ENCODE results near the gene CRELD1. TPM values are rescaled to one million over a fixed set of nuclear protein-coding genes. Genes with fewer than 3 reads are reported as not detected.

The CRELD1 gene
- total and polyA plus RNA-seq, 9 of the 15 experiments (the other 6 are each of a cell fraction or from before 2014, with no cell fraction given): 3.3 to 25.8 (median 16.5) TPM

DNA sequence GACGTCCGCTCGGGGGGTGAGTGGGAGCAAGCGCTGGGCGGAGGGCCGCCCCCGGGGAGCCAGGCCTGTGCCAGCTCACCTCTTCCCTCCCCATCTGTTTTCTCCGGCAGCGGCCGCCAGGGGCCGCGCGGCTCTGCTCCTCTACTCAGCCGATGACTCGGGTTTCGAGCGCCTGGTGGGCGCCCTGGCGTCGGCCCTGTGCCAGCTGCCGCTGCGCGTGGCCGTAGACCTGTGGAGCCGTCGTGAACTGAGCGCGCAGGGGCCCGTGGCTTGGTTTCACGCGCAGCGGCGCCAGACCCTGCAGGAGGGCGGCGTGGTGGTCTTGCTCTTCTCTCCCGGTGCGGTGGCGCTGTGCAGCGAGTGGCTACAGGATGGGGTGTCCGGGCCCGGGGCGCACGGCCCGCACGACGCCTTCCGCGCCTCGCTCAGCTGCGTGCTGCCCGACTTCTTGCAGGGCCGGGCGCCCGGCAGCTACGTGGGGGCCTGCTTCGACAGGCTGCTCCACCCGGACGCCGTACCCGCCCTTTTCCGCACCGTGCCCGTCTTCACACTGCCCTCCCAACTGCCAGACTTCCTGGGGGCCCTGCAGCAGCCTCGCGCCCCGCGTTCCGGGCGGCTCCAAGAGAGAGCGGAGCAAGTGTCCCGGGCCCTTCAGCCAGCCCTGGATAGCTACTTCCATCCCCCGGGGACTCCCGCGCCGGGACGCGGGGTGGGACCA is 632 bp upstream of the CRELD1 start (continued):
- TF ChIP-seq, protein P1, sequence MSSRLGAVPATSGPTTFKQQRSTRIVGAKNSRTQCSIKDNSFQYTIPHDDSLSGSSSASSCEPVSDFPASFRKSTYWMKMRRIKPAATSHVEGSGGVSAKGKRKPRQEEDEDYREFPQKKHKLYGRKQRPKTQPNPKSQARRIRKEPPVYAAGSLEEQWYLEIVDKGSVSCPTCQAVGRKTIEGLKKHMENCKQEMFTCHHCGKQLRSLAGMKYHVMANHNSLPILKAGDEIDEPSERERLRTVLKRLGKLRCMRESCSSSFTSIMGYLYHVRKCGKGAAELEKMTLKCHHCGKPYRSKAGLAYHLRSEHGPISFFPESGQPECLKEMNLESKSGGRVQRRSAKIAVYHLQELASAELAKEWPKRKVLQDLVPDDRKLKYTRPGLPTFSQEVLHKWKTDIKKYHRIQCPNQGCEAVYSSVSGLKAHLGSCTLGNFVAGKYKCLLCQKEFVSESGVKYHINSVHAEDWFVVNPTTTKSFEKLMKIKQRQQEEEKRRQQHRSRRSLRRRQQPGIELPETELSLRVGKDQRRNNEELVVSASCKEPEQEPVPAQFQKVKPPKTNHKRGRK (tag; IDR thresholded peaks at IDR 0.05): no peak
- TF ChIP-seq PHF8 (IDR thresholded peaks at IDR 0.05; ENCODE audit: borderline replicate concordance, low read length) (peak; percentile 55; the same call in 1 of the 2 replicates), MCM2 (IDR thresholded peaks at IDR 0.05; ENCODE audit: low read depth) (no peak), ZNF23 (CRISPR knock-in tag; IDR thresholded peaks at IDR 0.05) (no peak), ATF7 (IDR thresholded peaks at IDR 0.05) (peak; percentile 37), FOXP1 (CRISPR knock-in tag; IDR thresholded peaks at IDR 0.05) (peak; percentile 65; the same call in 1 of the 2 replicates), TEAD1 (CRISPR knock-in tag; IDR thresholded peaks at IDR 0.05) (peak in 1 of 2 experiments; percentile 47; a peak in 1 of 4 replicates), ARID1B (IDR thresholded peaks at IDR 0.05) (peak; percentile 24), RB1 (IDR thresholded peaks at IDR 0.05; ENCODE audit: low read depth) (peak; percentile 88), POLR3A (IDR thresholded peaks at IDR 0.05; ENCODE audit: borderline replicate concordance, extremely low read depth, insufficient read depth, insufficient read length) (no peak), U2AF1 (optimal IDR thresholded peaks at IDR 0.05; ENCODE audit: low read depth, low read length) (peak; percentile 88), TAF9B (IDR thresholded peaks at IDR 0.05; ENCODE audit: partially characterized antibody) (no peak)
- TF ChIP-seq, protein P2, sequence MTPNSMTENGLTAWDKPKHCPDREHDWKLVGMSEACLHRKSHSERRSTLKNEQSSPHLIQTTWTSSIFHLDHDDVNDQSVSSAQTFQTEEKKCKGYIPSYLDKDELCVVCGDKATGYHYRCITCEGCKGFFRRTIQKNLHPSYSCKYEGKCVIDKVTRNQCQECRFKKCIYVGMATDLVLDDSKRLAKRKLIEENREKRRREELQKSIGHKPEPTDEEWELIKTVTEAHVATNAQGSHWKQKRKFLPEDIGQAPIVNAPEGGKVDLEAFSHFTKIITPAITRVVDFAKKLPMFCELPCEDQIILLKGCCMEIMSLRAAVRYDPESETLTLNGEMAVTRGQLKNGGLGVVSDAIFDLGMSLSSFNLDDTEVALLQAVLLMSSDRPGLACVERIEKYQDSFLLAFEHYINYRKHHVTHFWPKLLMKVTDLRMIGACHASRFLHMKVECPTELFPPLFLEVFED (CRISPR knock-in tag; conservative IDR thresholded peaks at IDR 0.05): no peak
- TF ChIP-seq, protein P3, sequence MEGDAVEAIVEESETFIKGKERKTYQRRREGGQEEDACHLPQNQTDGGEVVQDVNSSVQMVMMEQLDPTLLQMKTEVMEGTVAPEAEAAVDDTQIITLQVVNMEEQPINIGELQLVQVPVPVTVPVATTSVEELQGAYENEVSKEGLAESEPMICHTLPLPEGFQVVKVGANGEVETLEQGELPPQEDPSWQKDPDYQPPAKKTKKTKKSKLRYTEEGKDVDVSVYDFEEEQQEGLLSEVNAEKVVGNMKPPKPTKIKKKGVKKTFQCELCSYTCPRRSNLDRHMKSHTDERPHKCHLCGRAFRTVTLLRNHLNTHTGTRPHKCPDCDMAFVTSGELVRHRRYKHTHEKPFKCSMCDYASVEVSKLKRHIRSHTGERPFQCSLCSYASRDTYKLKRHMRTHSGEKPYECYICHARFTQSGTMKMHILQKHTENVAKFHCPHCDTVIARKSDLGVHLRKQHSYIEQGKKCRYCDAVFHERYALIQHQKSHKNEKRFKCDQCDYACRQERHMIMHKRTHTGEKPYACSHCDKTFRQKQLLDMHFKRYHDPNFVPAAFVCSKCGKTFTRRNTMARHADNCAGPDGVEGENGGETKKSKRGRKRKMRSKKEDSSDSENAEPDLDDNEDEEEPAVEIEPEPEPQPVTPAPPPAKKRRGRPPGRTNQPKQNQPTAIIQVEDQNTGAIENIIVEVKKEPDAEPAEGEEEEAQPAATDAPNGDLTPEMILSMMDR (IDR thresholded peaks at IDR 0.05 in 2 of 3, conservative IDR thresholded peaks at IDR 0.05 in 1 of 3; ENCODE audit: insufficient read depth in 2 of 3, low read depth in 1 of 3, low read length in 3 of 3): peak; percentile 86 to 96 (median 90)
- TF ChIP-seq, protein P4, sequence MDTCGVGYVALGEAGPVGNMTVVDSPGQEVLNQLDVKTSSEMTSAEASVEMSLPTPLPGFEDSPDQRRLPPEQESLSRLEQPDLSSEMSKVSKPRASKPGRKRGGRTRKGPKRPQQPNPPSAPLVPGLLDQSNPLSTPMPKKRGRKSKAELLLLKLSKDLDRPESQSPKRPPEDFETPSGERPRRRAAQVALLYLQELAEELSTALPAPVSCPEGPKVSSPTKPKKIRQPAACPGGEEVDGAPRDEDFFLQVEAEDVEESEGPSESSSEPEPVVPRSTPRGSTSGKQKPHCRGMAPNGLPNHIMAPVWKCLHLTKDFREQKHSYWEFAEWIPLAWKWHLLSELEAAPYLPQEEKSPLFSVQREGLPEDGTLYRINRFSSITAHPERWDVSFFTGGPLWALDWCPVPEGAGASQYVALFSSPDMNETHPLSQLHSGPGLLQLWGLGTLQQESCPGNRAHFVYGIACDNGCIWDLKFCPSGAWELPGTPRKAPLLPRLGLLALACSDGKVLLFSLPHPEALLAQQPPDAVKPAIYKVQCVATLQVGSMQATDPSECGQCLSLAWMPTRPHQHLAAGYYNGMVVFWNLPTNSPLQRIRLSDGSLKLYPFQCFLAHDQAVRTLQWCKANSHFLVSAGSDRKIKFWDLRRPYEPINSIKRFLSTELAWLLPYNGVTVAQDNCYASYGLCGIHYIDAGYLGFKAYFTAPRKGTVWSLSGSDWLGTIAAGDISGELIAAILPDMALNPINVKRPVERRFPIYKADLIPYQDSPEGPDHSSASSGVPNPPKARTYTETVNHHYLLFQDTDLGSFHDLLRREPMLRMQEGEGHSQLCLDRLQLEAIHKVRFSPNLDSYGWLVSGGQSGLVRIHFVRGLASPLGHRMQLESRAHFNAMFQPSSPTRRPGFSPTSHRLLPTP (IDR thresholded peaks at IDR 0.05; ENCODE audit: borderline replicate concordance, extremely low read depth, insufficient read length): no peak
- TF ChIP-seq, protein P5, sequence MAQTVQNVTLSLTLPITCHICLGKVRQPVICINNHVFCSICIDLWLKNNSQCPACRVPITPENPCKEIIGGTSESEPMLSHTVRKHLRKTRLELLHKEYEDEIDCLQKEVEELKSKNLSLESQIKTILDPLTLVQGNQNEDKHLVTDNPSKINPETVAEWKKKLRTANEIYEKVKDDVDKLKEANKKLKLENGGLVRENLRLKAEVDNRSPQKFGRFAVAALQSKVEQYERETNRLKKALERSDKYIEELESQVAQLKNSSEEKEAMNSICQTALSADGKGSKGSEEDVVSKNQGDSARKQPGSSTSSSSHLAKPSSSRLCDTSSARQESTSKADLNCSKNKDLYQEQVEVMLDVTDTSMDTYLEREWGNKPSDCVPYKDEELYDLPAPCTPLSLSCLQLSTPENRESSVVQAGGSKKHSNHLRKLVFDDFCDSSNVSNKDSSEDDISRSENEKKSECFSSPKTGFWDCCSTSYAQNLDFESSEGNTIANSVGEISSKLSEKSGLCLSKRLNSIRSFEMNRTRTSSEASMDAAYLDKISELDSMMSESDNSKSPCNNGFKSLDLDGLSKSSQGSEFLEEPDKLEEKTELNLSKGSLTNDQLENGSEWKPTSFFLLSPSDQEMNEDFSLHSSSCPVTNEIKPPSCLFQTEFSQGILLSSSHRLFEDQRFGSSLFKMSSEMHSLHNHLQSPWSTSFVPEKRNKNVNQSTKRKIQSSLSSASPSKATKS (CRISPR knock-in tag; IDR thresholded peaks at IDR 0.05): no peak
